H9 (cell line): Measurements from ENCODE around the gene YBX3. TPM values are rescaled to one million over a fixed set of nuclear protein-coding genes. Genes with fewer than 3 reads are reported as not detected.

Experiments
- DNase-seq: peaks from one replicate; pipeline ENCODE4 v3.0.0-alpha.2; 2017
- H2AFZ ChIP-seq: one replicate; pipeline ENCODE4 v1.6.1; 2013; ENCODE audit warnings: mild to moderate bottlenecking, low read length, control low read depth, moderate library complexity
- H2AK5ac ChIP-seq: 2 replicates; pipeline ENCODE4 v1.6.1; 2013; ENCODE audit warnings: low read length, control low read depth, mixed read lengths; ENCODE audit not compliant: insufficient read length
- H2BK120ac ChIP-seq: one replicate; pipeline ENCODE4 v1.6.1; 2013; ENCODE audit warnings: low read depth, mild to moderate bottlenecking, low read length, control low read depth, inconsistent platforms; ENCODE audit not compliant: poor library complexity, severe bottlenecking
- H2BK12ac ChIP-seq: 2 replicates; pipeline ENCODE4 v1.6.1; 2013; ENCODE audit warnings: low read length, control low read depth, mixed read lengths, low read depth; ENCODE audit not compliant: insufficient read length
- H2BK15ac ChIP-seq: 2 replicates; pipeline ENCODE4 v1.6.1; 2013; ENCODE audit warnings: low read depth, low read length, control low read depth
- H2BK20ac ChIP-seq: one replicate; pipeline ENCODE4 v1.6.1; 2013; ENCODE audit warnings: low read depth, mild to moderate bottlenecking, low read length, control low read depth, inconsistent platforms; ENCODE audit not compliant: poor library complexity, severe bottlenecking
- H2BK5ac ChIP-seq: 2 replicates; pipeline ENCODE4 v1.6.1; 2013; ENCODE audit warnings: low read length, control low read depth, mixed read lengths; ENCODE audit not compliant: insufficient read length
- H3K14ac ChIP-seq: 2 replicates; pipeline ENCODE4 v1.6.1; 2013; ENCODE audit warnings: low read length, control low read depth; ENCODE audit not compliant: insufficient read depth
- H3K18ac ChIP-seq: 2 replicates; pipeline ENCODE4 v1.6.1; 2013; ENCODE audit warnings: low read depth, mild to moderate bottlenecking, mixed read lengths, low read length, control low read depth; ENCODE audit not compliant: insufficient read length
- H3K23ac ChIP-seq: 2 replicates; pipeline ENCODE4 v1.6.1; 2013; ENCODE audit warnings: low read length, control low read depth, mixed read lengths, low read depth; ENCODE audit not compliant: insufficient read length
- H3K23me2 ChIP-seq: 2 replicates; pipeline ENCODE4 v1.6.1; 2013; ENCODE audit warnings: low read depth, mild to moderate bottlenecking, mixed read lengths, low read length, control low read depth; ENCODE audit not compliant: insufficient read length, poor library complexity, severe bottlenecking
- H3K27ac ChIP-seq: 2 replicates; pipeline ENCODE4 v1.5.1; 2013; ENCODE audit warnings: low read length, control low read depth, mixed read lengths, low read depth; ENCODE audit not compliant: insufficient read length
- H3K27me3 ChIP-seq: 2 replicates; pipeline ENCODE4 v1.6.1; 2013; ENCODE audit warnings: low read length, control low read depth, inconsistent platforms; ENCODE audit not compliant: insufficient read depth
- H3K4ac ChIP-seq: 2 replicates; pipeline ENCODE4 v1.6.1; 2013; ENCODE audit warnings: low read depth, mild to moderate bottlenecking, control low read depth, inconsistent platforms, low read length, moderate library complexity
- H3K4me1 ChIP-seq: 2 replicates; pipeline ENCODE4 v1.6.1; 2013; ENCODE audit warnings: low read length, control low read depth, inconsistent platforms; ENCODE audit not compliant: insufficient read depth
- H3K4me2 ChIP-seq: 2 replicates; pipeline ENCODE4 v1.6.1; 2013; ENCODE audit warnings: low read length, control low read depth, mixed read lengths; ENCODE audit not compliant: insufficient read length, insufficient read depth
- H3K56ac ChIP-seq: 2 replicates; pipeline ENCODE4 v1.6.1; 2013; ENCODE audit warnings: low read depth, mild to moderate bottlenecking, mixed read lengths, low read length, control low read depth; ENCODE audit not compliant: insufficient read length
- H3K79me1 ChIP-seq: 2 replicates; pipeline ENCODE4 v1.6.1; 2013; ENCODE audit warnings: low read depth, mild to moderate bottlenecking, moderate library complexity, low read length, control low read depth, inconsistent platforms; ENCODE audit not compliant: insufficient read depth, poor library complexity, severe bottlenecking
- H3K79me2 ChIP-seq: 2 replicates; pipeline ENCODE4 v1.6.1; 2013; ENCODE audit warnings: low read length, control low read depth, inconsistent platforms; ENCODE audit not compliant: insufficient read depth
- H3K9ac ChIP-seq: 2 replicates; pipeline ENCODE4 v1.6.1; 2013; ENCODE audit warnings: low read length, control low read depth, mixed read lengths; ENCODE audit not compliant: insufficient read length; ENCODE audit errors: extremely low read depth
- H3K9me3 ChIP-seq: one replicate; pipeline ENCODE4 v1.6.1; 2013; ENCODE audit warnings: low read depth, low read length, inconsistent platforms; ENCODE audit not compliant: control insufficient read depth
- H3T11ph ChIP-seq: one replicate; pipeline ENCODE4 v1.6.1; 2013; ENCODE audit warnings: mild to moderate bottlenecking, low read length, control low read depth, inconsistent platforms
- H4K20me1 ChIP-seq: one replicate; pipeline ENCODE4 v1.6.1; 2013; ENCODE audit not compliant: control insufficient read depth, insufficient read length, insufficient read depth
- H4K5ac ChIP-seq: 2 replicates; pipeline ENCODE4 v1.6.1; 2013; ENCODE audit warnings: low read depth, mild to moderate bottlenecking, mixed read lengths, low read length, control low read depth; ENCODE audit not compliant: insufficient read length
- H4K8ac ChIP-seq: replicated peaks from 2 replicates; pipeline ENCODE4 v1.6.1; 2013; ENCODE audit warnings: low read length, control low read depth, mixed read lengths, low read depth; ENCODE audit not compliant: insufficient read length
- H4K91ac ChIP-seq: 2 replicates; pipeline ENCODE4 v1.6.1; 2013; ENCODE audit warnings: low read depth, mild to moderate bottlenecking, moderate library complexity, mixed read lengths, low read length, control low read depth; ENCODE audit not compliant: insufficient read length
- H3K27ac Mint-ChIP-seq, 3 experiments: 2 replicates in 2 of 3; 3 replicates in 1 of 3; pipeline ENCODE4 v1.8.0; 2020 to 2021; ENCODE audit warnings: mixed read lengths in 3 of 3, mild to moderate bottlenecking in 1 of 3, moderate library complexity in 1 of 3
- H3K27me3 Mint-ChIP-seq: 2 replicates; pipeline ENCODE4 v1.8.0; 2021; ENCODE audit warnings: low read depth, mild to moderate bottlenecking, moderate library complexity, mixed read lengths
- H3K36me3 Mint-ChIP-seq, 3 experiments: 2 replicates in 2 of 3; 3 replicates in 1 of 3; pipeline ENCODE4 v1.8.0; 2020 to 2021; ENCODE audit warnings: low read depth in 3 of 3, mixed read lengths in 3 of 3; ENCODE audit not compliant: insufficient read depth in 1 of 3
- H3K4me1 Mint-ChIP-seq, 2 experiments: 2 replicates each; pipeline ENCODE4 v1.8.0; 2020; ENCODE audit warnings: mixed read lengths in 2 of 2
- H3K4me3 Mint-ChIP-seq, 2 experiments: 2 replicates in 1 of 2; 3 replicates in 1 of 2; pipeline ENCODE4 v1.8.0; 2020 to 2021; ENCODE audit warnings: mild to moderate bottlenecking in 2 of 2, mixed read lengths in 2 of 2, moderate library complexity in 1 of 2
- H3K9me3 Mint-ChIP-seq, 2 experiments: 2 replicates in 1 of 2; 3 replicates in 1 of 2; pipeline ENCODE4 v1.8.0; 2020; ENCODE audit warnings: mild to moderate bottlenecking in 2 of 2, mixed read lengths in 2 of 2, moderate library complexity in 1 of 2
- CTCF ChIP-seq: fragments of 200-600 bp; sonication (generic); conservative IDR thresholded peaks from 3 replicates; pipeline ENCODE4 v1.8.0; 2021; ENCODE audit warnings: antibody characterized with exemption, mild to moderate bottlenecking
- WGBS: extraction: QIAGEN DNeasy Blood & Tissue Kit; methylation state at CpG from one replicate; pipeline ENCODE4 v1.1.7; 2013; ENCODE audit warnings: missing lambda C conversion rate, low lambda C conversion rate, mixed read lengths; ENCODE audit not compliant: insufficient read length; ENCODE audit errors: extremely low coverage; 5-methylcytosine and 5-hydroxymethylcytosine counted together
- total RNA-seq: library from RNA; stranded (reverse); gene quantifications from 2 replicates; pipeline ENCODE4 v1.2.1, GENCODE V29; 2021

The YBX3 gene
- total RNA-seq, 1 experiment from 2014 or later, result 343 TPM

- Histone ChIP-seq H3K79me1 (no peaks in the 10 kb centered on the region), H2AK5ac (no peak overlapping the region), H2BK15ac (no peak overlapping the region), H2BK12ac (no peak overlapping the region), H2AFZ (no peak overlapping the region), H4K8ac (no peak overlapping the region), H3K27me3 (no peaks in the 10 kb centered on the region), H3K18ac (no peak overlapping the region), H3K9me3 (peaks cover 3% of the 10 kb centered on the region), H3K56ac (no peak overlapping the region), H3T11ph (no peak overlapping the region), H3K4me2 (no peak overlapping the region), H3K79me2 (no peaks in the 10 kb centered on the region), H4K91ac (no peak overlapping the region), H3K23me2 (no peaks in the 10 kb centered on the region), H3K23ac (no peak overlapping the region), H4K20me1 (no peaks in the 10 kb centered on the region), H3K9ac (no peak overlapping the region), H3K14ac (no peak overlapping the region), H3K27ac (no peak overlapping the region), H2BK20ac (no peak overlapping the region), H2BK5ac (no peak overlapping the region), H3K4ac (no peak overlapping the region), H2BK120ac (no peak overlapping the region), H3K4me1 (no peaks in the 10 kb centered on the region), H4K5ac (no peak overlapping the region)
- TF ChIP-seq CTCF, result no peak
- Mint-ChIP-seq H3K27ac (no peak overlapping the region), H3K4me3 (no peak overlapping the region), H3K9me3 (peaks cover 39 to 42% of the 10 kb centered on the region in 2 experiments), H3K27me3 (no peaks in the 10 kb centered on the region), H3K36me3 (peaks cover 6 to 22% (median 14%) of the 10 kb centered on the region in 3 experiments), H3K4me1 (no peaks in the 10 kb centered on the region)
- DNase-seq, result no peak
- WGBS, result no CpG with 5 or more reads among the region's 3 CpGs
These were observed 70.9 kb downstream of the YBX3 start for GRCh38 chr12:10652192-10652591.

Other genes with a start within 250 kb of the YBX3 start
- gene EIF2S3B, start 217.4 kb downstream of the YBX3 start, total RNA-seq, result 2.1 and 2.2 TPM in 2 replicates
- 64.5 and 66.6 TPM in 2 replicates for gene MAGOHB, start 109.7 kb downstream of the YBX3 start, total RNA-seq
- gene STYK1, start 49.3 kb downstream of the YBX3 start, total RNA-seq, result 0.37 and 0.57 TPM in 2 replicates
- gene TAS2R7, start 79.3 kb upstream of the YBX3 start, total RNA-seq, result not detected in 2 replicates
- gene TAS2R8, start 84.0 kb upstream of the YBX3 start, total RNA-seq, result not detected in 2 replicates
- not detected in 2 replicates for gene TAS2R9, start 86.8 kb upstream of the YBX3 start, total RNA-seq
- gene TAS2R10, start 103.0 kb upstream of the YBX3 start, total RNA-seq, result 0.22 TPM in 2 replicates
- gene PRR4, start 126.2 kb upstream of the YBX3 start, total RNA-seq, result 1.9 and 4.3 TPM in 2 replicates
- 14.9 and 15.8 TPM in 2 replicates for gene PRH1, start 160.9 kb upstream of the YBX3 start, total RNA-seq
- 0.50 and 0.75 TPM in 2 replicates for gene TAS2R13, start 186.2 kb upstream of the YBX3 start, total RNA-seq
- not detected in 2 replicates for gene PRH2, start 205.9 kb upstream of the YBX3 start, total RNA-seq
- 1.9 and 2.1 TPM in 2 replicates for gene TAS2R14, start 215.9 kb upstream of the YBX3 start, total RNA-seq